Measurements from ENCODE around the gene MSANTD7. TPM values are rescaled to one million over a fixed set of nuclear protein-coding genes. Genes with fewer than 3 reads are reported as not detected.

Gene MSANTD7
- total and polyA plus RNA-seq, 9 of the 15 experiments (the other 6 are each of a cell fraction or from before 2014, with no cell fraction given): 5.2 to 27.3 (median 23.6) TPM

- no peak for TF ChIP-seq CHAMP1 (IDR thresholded peaks at IDR 0.05)
- TF ChIP-seq, protein P1, sequence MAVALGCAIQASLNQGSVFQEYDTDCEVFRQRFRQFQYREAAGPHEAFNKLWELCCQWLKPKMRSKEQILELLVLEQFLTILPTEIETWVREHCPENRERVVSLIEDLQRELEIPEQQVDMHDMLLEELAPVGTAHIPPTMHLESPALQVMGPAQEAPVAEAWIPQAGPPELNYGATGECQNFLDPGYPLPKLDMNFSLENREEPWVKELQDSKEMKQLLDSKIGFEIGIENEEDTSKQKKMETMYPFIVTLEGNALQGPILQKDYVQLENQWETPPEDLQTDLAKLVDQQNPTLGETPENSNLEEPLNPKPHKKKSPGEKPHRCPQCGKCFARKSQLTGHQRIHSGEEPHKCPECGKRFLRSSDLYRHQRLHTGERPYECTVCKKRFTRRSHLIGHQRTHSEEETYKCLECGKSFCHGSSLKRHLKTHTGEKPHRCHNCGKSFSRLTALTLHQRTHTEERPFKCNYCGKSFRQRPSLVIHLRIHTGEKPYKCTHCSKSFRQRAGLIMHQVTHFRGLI (CRISPR knock-in tag; IDR thresholded peaks at IDR 0.05): no peak
- no peak for TF ChIP-seq ARNT (IDR thresholded peaks at IDR 0.05)
- no peak for TF ChIP-seq TAL1 (IDR thresholded peaks at IDR 0.05)
- TF ChIP-seq ZNF76 (CRISPR knock-in tag; IDR thresholded peaks at IDR 0.05; ENCODE audit: borderline replicate concordance): peak; percentile 74; the same call in 1 of the 2 replicates
- no peak for TF ChIP-seq ZC3H8 (IDR thresholded peaks at IDR 0.05)
- TF ChIP-seq, protein P2, sequence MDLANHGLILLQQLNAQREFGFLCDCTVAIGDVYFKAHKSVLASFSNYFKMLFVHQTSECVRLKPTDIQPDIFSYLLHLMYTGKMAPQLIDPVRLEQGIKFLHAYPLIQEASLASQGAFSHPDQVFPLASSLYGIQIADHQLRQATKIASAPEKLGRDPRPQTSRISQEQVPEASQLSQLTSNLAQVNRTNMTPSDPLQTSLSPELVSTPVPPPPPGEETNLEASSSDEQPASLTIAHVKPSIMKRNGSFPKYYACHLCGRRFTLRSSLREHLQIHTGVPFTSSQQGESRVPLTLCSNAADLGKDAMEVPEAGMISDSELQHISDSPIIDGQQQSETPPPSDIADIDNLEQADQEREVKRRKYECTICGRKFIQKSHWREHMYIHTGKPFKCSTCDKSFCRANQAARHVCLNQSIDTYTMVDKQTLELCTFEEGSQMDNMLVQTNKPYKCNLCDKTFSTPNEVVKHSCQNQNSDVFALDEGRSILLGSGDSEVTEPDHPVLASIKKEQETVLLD (IDR thresholded peaks at IDR 0.05): peak; percentile 98
- no peak for TF ChIP-seq ZNF347 (CRISPR knock-in tag; IDR thresholded peaks at IDR 0.05; ENCODE audit: low read depth)
- peak; percentile 49; the same call in 1 of the 2 replicates for TF ChIP-seq ELF1 (tag; IDR thresholded peaks at IDR 0.05)
- TF ChIP-seq, protein P3, sequence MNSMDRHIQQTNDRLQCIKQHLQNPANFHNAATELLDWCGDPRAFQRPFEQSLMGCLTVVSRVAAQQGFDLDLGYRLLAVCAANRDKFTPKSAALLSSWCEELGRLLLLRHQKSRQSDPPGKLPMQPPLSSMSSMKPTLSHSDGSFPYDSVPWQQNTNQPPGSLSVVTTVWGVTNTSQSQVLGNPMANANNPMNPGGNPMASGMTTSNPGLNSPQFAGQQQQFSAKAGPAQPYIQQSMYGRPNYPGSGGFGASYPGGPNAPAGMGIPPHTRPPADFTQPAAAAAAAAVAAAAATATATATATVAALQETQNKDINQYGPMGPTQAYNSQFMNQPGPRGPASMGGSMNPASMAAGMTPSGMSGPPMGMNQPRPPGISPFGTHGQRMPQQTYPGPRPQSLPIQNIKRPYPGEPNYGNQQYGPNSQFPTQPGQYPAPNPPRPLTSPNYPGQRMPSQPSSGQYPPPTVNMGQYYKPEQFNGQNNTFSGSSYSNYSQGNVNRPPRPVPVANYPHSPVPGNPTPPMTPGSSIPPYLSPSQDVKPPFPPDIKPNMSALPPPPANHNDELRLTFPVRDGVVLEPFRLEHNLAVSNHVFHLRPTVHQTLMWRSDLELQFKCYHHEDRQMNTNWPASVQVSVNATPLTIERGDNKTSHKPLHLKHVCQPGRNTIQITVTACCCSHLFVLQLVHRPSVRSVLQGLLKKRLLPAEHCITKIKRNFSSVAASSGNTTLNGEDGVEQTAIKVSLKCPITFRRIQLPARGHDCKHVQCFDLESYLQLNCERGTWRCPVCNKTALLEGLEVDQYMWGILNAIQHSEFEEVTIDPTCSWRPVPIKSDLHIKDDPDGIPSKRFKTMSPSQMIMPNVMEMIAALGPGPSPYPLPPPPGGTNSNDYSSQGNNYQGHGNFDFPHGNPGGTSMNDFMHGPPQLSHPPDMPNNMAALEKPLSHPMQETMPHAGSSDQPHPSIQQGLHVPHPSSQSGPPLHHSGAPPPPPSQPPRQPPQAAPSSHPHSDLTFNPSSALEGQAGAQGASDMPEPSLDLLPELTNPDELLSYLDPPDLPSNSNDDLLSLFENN (IDR thresholded peaks at IDR 0.05; ENCODE audit: low read depth in 2 of 2, low read length in 2 of 2): no peak; a peak in 1 of 4 replicates
- no peak for TF ChIP-seq ELK3 (CRISPR knock-in tag; IDR thresholded peaks at IDR 0.05)
- TF ChIP-seq ATF1 (CRISPR knock-in tag; IDR thresholded peaks at IDR 0.05): peak; percentile 76
- TF ChIP-seq ATF1 (tag; IDR thresholded peaks at IDR 0.05): peak; percentile 98
- no peak for TF ChIP-seq KLF16 (IDR thresholded peaks at IDR 0.05)
- TF ChIP-seq NEUROD1 (IDR thresholded peaks at IDR 0.05; ENCODE audit: borderline replicate concordance, low read depth, low read length, partially characterized antibody): peak; percentile 16
These were observed at the start of gene MSANTD7, which contains the start of the genes CDNF and HSPA14 (continued) for GRCh38 chr10:14837757-14838581.

Data from K562 (cell line).